HG03378 (cell line): ENCODE data around the gene KRT73.

ENCODE experiments used
- ATAC-seq: cut with Tn5 transposase; IDR thresholded peaks from one replicate; pipeline ENCODE4 v1.9.1; 2021; ENCODE audit warnings: mild to moderate bottlenecking, moderate library complexity; ENCODE audit not compliant: unreplicated experiment

The KRT73 gene

GRCh38 chr12:52627395-52628110 is 9.2 kb upstream of the KRT73 start:
- ATAC-seq: no peak

GRCh38 chr12:52622349-52622748 is 4.0 kb upstream of the KRT73 start:
- ATAC-seq: no peak

GRCh38 chr12:52618866-52619265 is 507 bp upstream of the KRT73 start:
- ATAC-seq: no peak

- ATAC-seq: no peak
Measured at GRCh38 chr12:52617403-52617785, 965 bp downstream of the KRT73 start.

- ATAC-seq: no peak
Measured at GRCh38 chr12:52616680-52617402, 1.5 kb downstream of the KRT73 start.

GRCh38 chr12:52615912-52616311 is 2.4 kb downstream of the KRT73 start:
- ATAC-seq: no peak

- ATAC-seq: no peak
Measured at GRCh38 chr12:52615208-52615868, 3.0 kb downstream of the KRT73 start.

GRCh38 chr12:52614381-52615207 is 3.8 kb downstream of the KRT73 start:
- ATAC-seq: no peak

GRCh38 chr12:52613384-52614030 is 4.9 kb downstream of the KRT73 start:
- no peak for ATAC-seq

GRCh38 chr12:52612431-52613383 is 5.7 kb downstream of the KRT73 start:
- ATAC-seq: no peak

GRCh38 chr12:52611080-52611468 is 7.3 kb downstream of the KRT73 start:
- no peak for ATAC-seq

- no peak for ATAC-seq
Measured at GRCh38 chr12:52608826-52609630, 9.3 kb downstream of the KRT73 start.

GRCh38 chr12:52608161-52608560 is 10.2 kb downstream of the KRT73 start:
- ATAC-seq: no peak

GRCh38 chr12:52607314-52607713 is 11.0 kb downstream of the KRT73 start:
- no peak for ATAC-seq

- ATAC-seq: no peak
Measured at GRCh38 chr12:52606581-52607218, 11.7 kb downstream of the KRT73 start.

GRCh38 chr12:52606096-52606495 is 12.3 kb downstream of the KRT73 start:
- ATAC-seq: no peak

GRCh38 chr12:52605542-52605941 is 12.8 kb downstream of the KRT73 start:
- no peak for ATAC-seq

- ATAC-seq: no peak
Measured at GRCh38 chr12:52604859-52605258, 13.5 kb downstream of the KRT73 start.
